ENCODE results near the gene SOD3. TPM values are rescaled to one million over a fixed set of nuclear protein-coding genes. Genes with fewer than 3 reads are reported as not detected.

SOD3 gene
- total RNA-seq, 1 experiment from 2014 or later = not detected

GRCh38 chr4:24802648-24803047 is 7.3 kb downstream of the SOD3 start:
- H3K4me1 Mint-ChIP-seq (ENCODE audit: insufficient read depth, unreplicated experiment) = no peaks in the 10 kb centered on the region
- no peaks in the 10 kb centered on the region for H3K9me3 Mint-ChIP-seq (ENCODE audit: unreplicated experiment)
- POLR2A ChIA-PET = interaction anchor here (0.5 kb wide), 2 partner anchors 39 to 324 kb away, joined by 3 read pairs; no protein-coding TSS in a partner anchor
- no peak overlapping the region for H3K4me3 Mint-ChIP-seq (ENCODE audit: unreplicated experiment)
- CTCF ChIA-PET = interaction anchor here (1.4 kb wide), 1 partner anchor 9 kb away, joined by 3 read pairs; no protein-coding TSS in a partner anchor
- peaks cover 6% of the 10 kb centered on the region for H3K36me3 Mint-ChIP-seq (ENCODE audit: insufficient read depth, unreplicated experiment)
- H3K27ac Mint-ChIP-seq (ENCODE audit: low read depth, unreplicated experiment) = no peak overlapping the region
- no peak for DNase-seq (ENCODE audit: unreplicated experiment)
- intact Hi-C loops (cut with micrococcal nuclease) = no loop called here
- TF ChIP-seq CTCF (IDR thresholded peaks at IDR 0.05; ENCODE audit: unreplicated experiment) = no peak
- no peaks in the 10 kb centered on the region for H3K27me3 Mint-ChIP-seq (ENCODE audit: insufficient read depth, unreplicated experiment)
- no TSS peak for BruUV-seq (replicated peaks)

DNA sequence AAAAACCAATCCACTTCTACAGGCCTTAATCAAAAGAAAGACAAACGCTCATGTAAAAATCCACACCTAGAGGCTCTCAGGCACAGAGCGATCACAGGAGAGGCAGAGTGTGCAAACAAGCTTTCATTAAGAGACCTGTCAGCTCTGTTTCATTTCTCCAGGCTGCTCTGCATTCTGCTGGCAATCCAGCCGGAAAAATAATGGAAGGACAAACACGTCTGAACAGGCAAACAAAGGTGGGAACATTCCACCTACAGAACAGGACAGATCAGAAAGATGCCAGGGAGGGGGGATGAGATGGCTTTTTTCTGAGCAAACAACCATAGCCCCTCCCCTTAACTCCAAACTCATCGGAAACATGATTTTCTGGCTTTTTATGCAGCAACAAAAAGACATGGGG is 9.7 kb downstream of the SOD3 start:
- no peak overlapping the region for H3K27ac Mint-ChIP-seq (ENCODE audit: low read depth, unreplicated experiment)
- intact Hi-C loops (cut with micrococcal nuclease) = no loop called here
- H3K36me3 Mint-ChIP-seq (ENCODE audit: insufficient read depth, unreplicated experiment) = peaks cover 6% of the 10 kb centered on the region
- H3K27me3 Mint-ChIP-seq (ENCODE audit: insufficient read depth, unreplicated experiment) = no peaks in the 10 kb centered on the region
- DNase-seq (ENCODE audit: unreplicated experiment) = peak; percentile 2
- H3K4me1 Mint-ChIP-seq (ENCODE audit: insufficient read depth, unreplicated experiment) = no peaks in the 10 kb centered on the region
- H3K4me3 Mint-ChIP-seq (ENCODE audit: unreplicated experiment) = no peak overlapping the region
- no peaks in the 10 kb centered on the region for H3K9me3 Mint-ChIP-seq (ENCODE audit: unreplicated experiment)
- no TSS peak for BruUV-seq (replicated peaks)
- no peak for TF ChIP-seq CTCF (IDR thresholded peaks at IDR 0.05; ENCODE audit: unreplicated experiment)
- CTCF ChIA-PET = no interaction called here
- POLR2A ChIA-PET = interaction anchor here (0.6 to 0.9 kb wide), 3 partner anchors 31 to 1366 kb away, joined by 3 to 4 read pairs (median 3); no protein-coding TSS in a partner anchor

DNA sequence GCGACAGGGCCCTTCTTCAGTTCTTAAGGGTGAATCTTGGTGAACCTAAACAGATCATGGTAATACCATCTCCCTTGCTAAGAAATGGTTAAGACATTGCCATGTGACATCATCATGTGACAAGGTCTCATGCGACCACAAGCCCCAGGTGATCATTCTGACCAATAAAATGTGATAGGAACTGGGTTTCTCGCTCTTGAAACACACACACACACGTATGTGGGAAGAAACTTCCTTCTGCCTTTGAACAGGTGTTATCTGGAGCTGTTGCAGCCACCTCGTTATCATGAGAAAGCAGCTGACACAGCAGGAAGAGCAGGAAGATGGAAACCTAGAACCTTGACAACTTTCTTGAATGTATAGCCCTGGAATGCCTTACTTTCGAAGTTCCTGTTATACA is 10.2 kb downstream of the SOD3 start:
- intact Hi-C loops (cut with micrococcal nuclease) = no loop called here
- no peaks in the 10 kb centered on the region for H3K27me3 Mint-ChIP-seq (ENCODE audit: insufficient read depth, unreplicated experiment)
- no peaks in the 10 kb centered on the region for H3K4me1 Mint-ChIP-seq (ENCODE audit: insufficient read depth, unreplicated experiment)
- H3K9me3 Mint-ChIP-seq (ENCODE audit: unreplicated experiment) = no peaks in the 10 kb centered on the region
- H3K4me3 Mint-ChIP-seq (ENCODE audit: unreplicated experiment) = no peak overlapping the region
- POLR2A ChIA-PET = no interaction called here
- no peak for TF ChIP-seq CTCF (IDR thresholded peaks at IDR 0.05; ENCODE audit: unreplicated experiment)
- peaks cover 6% of the 10 kb centered on the region for H3K36me3 Mint-ChIP-seq (ENCODE audit: insufficient read depth, unreplicated experiment)
- no peak overlapping the region for H3K27ac Mint-ChIP-seq (ENCODE audit: low read depth, unreplicated experiment)
- no TSS peak for BruUV-seq (replicated peaks)
- CTCF ChIA-PET = interaction anchor here (0.6 kb wide), 1 partner anchor 1159 kb away, joined by 3 read pairs; no protein-coding TSS in a partner anchor
- DNase-seq (ENCODE audit: unreplicated experiment) = no peak

DNA sequence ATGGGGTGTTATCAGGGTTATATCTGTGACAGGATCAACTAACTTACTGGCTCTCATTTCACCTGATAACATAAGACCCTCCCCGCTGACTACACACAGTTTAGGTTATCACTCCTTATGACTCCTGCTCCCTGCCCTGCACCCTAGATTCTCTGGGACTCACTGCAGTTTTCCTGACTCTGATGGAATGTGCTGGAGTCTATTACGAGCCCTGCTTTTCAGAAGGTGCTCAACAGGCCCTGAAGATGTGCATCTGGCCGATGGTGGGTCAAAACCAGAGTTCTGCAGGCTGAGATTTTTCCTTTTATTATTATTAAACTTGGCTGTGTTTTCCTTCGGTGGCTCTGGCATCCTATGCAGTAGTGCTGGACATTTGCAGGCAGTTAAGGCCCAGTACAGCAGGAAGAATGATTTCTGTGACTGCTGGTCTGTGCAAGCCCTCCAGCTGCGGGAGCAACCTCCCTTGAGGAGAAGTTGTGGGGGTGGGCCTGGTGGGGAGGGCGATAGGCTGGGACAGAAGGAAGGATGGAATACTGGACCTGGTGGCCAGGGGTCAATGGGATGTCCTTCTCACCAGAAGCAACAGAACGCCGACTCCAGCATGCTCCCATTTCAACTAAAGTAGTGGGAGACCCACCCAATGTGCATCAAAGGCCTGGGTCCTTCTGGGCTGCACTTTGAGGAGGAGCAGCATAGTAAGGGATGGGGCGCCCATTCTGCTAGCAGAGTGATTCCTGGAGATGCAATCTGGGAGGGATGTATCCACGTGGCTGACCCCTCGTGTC is 11.0 kb downstream of the SOD3 start:
- Mint-ChIP-seq H3K4me1 (ENCODE audit: insufficient read depth, unreplicated experiment) (no peaks in the 10 kb centered on the region), H3K9me3 (ENCODE audit: unreplicated experiment) (no peaks in the 10 kb centered on the region), H3K36me3 (ENCODE audit: insufficient read depth, unreplicated experiment) (peaks cover 6% of the 10 kb centered on the region), H3K27ac (ENCODE audit: low read depth, unreplicated experiment) (no peak overlapping the region), H3K27me3 (ENCODE audit: insufficient read depth, unreplicated experiment) (no peaks in the 10 kb centered on the region), H3K4me3 (ENCODE audit: unreplicated experiment) (no peak overlapping the region)
- CTCF ChIA-PET = interaction anchor here (0.6 to 1.1 kb wide), 2 partner anchors 174 to 1159 kb away, joined by 3 read pairs; no protein-coding TSS in a partner anchor
- no peak for TF ChIP-seq CTCF (IDR thresholded peaks at IDR 0.05; ENCODE audit: unreplicated experiment)
- no peak for DNase-seq (ENCODE audit: unreplicated experiment)
- BruUV-seq (replicated peaks) = no TSS peak
- POLR2A ChIA-PET = no interaction called here
- intact Hi-C loops (cut with micrococcal nuclease) = no loop called here
